Mucosa of descending colon (tissue), 3 donors: Measurements from ENCODE around the gene AP3D1. TPM values are rescaled to one million over a fixed set of nuclear protein-coding genes. Genes with fewer than 3 reads are reported as not detected.
A peak's percentile ranks its signal among the peaks of the same experiment; 100 is the strongest.

ENCODE experiments used
- ATAC-seq: fragments of 200-7000 bp; cut with Tn5 transposase; one replicate; pipeline ENCODE4 v1.9.1; 2020; ENCODE audit warnings: mild to moderate bottlenecking, moderate library complexity
- DNase-seq, 3 donors: peaks; one replicate each; pipeline ENCODE4 v3.0.0-alpha.2; 2020
- H3K36me3 ChIP-seq: fragments of 200-600 bp; one replicate; pipeline ENCODE4 v1.8.0; 2021; ENCODE audit warnings: low read depth, mild to moderate bottlenecking
- H3K4me1 ChIP-seq: fragments of 200-600 bp; one replicate; pipeline ENCODE4 v1.8.0; 2021; ENCODE audit warnings: low read depth, mild to moderate bottlenecking
- H3K4me3 ChIP-seq: fragments of 200-600 bp; one replicate; pipeline ENCODE4 v1.8.0; 2021; ENCODE audit warnings: mild to moderate bottlenecking
- H3K9me3 ChIP-seq: fragments of 200-600 bp; one replicate; pipeline ENCODE4 v1.8.0; 2021; ENCODE audit warnings: mild to moderate bottlenecking
- intact Hi-C, 2 donors: fragments of 100-400 bp; cut with DNase I in 1 of 2; cut with micrococcal nuclease in 1 of 2; formaldehyde crosslinking; loops; one replicate each; pipeline versions ENCODE4 v1.11.0 to v1.11.1; 2022; cut with DNase I, micrococcal nuclease
- total RNA-seq, 3 donors: library from RNA; stranded (reverse); fragmentation: NEBNext Ultra II Directional in 2 of 3; extraction: Animal tissue kit (Norgen Biotek cat#: 25700) in 2 of 3; gene quantifications; one replicate each; pipeline versions ENCODE4 v1.2.1 to v1.2.4, GENCODE V29; 2021 to 2023
- TF ChIP-seq, protein P1 (sequence below): fragments of 200-600 bp; IDR thresholded peaks from one replicate; pipeline ENCODE4 v1.8.0; 2022; ENCODE audit warnings: antibody characterized with exemption, mild to moderate bottlenecking
- donor health status: DM: no; HTN: no; CAD: no; lungs with moderate emphysema.
- donor health status: DM: no; HTN: no; CAD: no.
- donor health status: DM: no; HTN: yes; CAD: no.

AP3D1 gene
- total RNA-seq, 3 donors from 2014 or later, result 103 to 120 (median 103) TPM

DNA sequence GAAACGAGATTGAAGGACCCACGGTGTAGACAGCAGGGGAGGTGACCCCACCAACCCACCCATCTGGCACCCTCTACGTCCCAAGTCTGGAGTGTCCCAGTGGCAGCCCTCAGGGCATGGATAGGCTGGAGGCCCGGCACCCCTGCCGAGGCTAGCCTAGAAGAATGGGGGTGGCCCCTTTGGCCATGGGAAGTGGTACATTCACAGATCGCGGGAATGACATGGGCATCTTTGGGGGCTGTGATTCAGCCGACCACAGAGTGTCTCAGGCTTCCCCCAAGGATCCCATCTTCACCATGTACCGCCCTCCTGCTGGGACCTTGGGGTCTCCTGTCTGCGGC lies 89.0 kb downstream of the AP3D1 start:
- TF ChIP-seq, protein P1, sequence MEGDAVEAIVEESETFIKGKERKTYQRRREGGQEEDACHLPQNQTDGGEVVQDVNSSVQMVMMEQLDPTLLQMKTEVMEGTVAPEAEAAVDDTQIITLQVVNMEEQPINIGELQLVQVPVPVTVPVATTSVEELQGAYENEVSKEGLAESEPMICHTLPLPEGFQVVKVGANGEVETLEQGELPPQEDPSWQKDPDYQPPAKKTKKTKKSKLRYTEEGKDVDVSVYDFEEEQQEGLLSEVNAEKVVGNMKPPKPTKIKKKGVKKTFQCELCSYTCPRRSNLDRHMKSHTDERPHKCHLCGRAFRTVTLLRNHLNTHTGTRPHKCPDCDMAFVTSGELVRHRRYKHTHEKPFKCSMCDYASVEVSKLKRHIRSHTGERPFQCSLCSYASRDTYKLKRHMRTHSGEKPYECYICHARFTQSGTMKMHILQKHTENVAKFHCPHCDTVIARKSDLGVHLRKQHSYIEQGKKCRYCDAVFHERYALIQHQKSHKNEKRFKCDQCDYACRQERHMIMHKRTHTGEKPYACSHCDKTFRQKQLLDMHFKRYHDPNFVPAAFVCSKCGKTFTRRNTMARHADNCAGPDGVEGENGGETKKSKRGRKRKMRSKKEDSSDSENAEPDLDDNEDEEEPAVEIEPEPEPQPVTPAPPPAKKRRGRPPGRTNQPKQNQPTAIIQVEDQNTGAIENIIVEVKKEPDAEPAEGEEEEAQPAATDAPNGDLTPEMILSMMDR, result no peak
- ATAC-seq, result no peak
- H3K36me3 ChIP-seq, result no peaks in the 10 kb centered on the region
- peaks cover 43% of the 10 kb centered on the region for H3K4me1 ChIP-seq
- intact Hi-C loops, result no loop called here
- no peak overlapping the region for H3K4me3 ChIP-seq
- no peaks in the 10 kb centered on the region for H3K9me3 ChIP-seq
- DNase-seq, result peak in 1 of 3 donors; percentile 60

DNA sequence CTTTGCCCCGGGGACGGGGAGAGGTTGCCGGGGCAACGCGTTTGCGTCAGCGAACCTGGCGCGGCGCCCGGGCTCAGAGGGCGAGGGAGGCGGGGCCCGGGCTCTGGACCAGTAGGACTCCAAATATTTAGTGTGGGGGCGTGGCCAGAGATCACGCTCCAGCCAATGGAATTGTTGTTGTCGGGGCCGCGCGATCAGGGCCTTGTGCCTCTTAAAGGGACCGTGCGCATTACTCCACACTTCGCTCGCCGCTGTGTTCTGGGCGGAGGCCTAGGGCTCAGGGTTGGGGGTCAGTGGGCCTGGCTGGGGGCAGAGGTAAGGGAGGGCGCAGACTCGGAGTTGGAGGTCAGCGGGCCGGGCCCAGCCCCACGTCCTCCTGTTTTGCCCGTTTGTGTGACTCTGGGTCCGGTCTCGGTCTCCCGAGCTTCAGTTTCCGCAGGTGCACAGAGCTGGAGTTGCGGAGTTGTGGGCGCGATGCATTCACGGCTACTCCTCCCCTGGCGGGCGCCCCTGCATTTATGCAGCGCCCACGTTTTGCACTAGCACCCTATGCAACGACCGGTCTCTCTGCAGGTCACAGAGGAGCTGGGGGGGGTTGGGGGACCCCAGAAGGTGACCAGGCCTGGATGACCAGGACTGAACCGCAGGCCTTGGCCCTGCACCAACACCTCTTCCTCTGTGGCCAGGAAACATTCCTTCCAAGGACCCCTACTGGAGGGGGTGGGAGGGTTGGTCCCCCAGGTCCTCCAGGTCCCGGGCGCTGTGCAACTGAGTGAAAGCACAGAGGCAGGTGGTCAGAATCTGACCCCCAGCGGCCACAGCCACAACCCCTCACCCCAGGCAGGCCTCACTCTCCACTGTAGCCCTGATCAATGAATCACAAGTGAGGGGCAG lies 89.6 kb downstream of the AP3D1 start:
- DNase-seq (peak; percentile 99 to 100 (median 100)), ATAC-seq (peak; percentile 81)
- Histone ChIP-seq H3K4me3 (peak overlapping the region; percentile 54), H3K4me1 (peaks cover 46% of the 10 kb centered on the region), H3K9me3 (no peaks in the 10 kb centered on the region), H3K36me3 (no peaks in the 10 kb centered on the region)
- intact Hi-C loops, result no loop called here
- TF ChIP-seq, protein P1, result no peak

DNA sequence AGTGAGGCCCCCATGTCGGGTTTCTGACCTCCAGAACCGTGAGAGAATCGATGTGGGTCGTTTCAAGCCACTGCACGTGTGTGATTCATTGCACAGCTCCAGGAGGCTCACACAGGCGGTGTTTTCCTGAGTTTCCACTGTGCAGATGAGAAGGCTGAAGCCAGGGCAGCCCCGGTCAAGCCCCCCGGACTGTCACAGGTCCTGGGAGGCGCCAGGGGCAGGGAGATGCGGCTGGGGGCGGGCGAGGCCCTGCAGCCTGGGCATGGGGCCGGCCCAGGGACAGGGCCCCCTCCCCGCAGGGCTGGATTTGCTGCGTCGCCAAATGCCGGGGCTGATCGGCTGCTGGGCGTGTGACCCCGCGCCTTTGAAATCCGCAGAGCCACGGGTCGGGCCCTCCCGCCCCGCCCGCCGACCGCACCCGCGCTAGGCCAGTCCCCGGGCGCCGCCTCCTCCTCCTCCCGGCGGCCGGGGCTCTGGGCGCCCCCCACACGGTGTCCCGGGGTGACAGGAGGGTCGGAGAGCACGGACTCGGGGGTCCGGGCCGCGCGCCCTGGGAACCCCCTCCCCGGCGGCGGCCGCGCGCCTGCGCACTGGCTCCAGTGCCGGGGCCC lies 90.4 kb downstream of the AP3D1 start:
- H3K36me3 ChIP-seq, result no peaks in the 10 kb centered on the region
- H3K4me3 ChIP-seq, result peak overlapping the region; percentile 54
- intact Hi-C loops, result no loop called here
- H3K9me3 ChIP-seq, result no peaks in the 10 kb centered on the region
- TF ChIP-seq, protein P1, result no peak
- peaks cover 46% of the 10 kb centered on the region for H3K4me1 ChIP-seq
- DNase-seq (peak in 2 of 3 donors; percentile 78 to 88), ATAC-seq (peak; percentile 63)

DNA sequence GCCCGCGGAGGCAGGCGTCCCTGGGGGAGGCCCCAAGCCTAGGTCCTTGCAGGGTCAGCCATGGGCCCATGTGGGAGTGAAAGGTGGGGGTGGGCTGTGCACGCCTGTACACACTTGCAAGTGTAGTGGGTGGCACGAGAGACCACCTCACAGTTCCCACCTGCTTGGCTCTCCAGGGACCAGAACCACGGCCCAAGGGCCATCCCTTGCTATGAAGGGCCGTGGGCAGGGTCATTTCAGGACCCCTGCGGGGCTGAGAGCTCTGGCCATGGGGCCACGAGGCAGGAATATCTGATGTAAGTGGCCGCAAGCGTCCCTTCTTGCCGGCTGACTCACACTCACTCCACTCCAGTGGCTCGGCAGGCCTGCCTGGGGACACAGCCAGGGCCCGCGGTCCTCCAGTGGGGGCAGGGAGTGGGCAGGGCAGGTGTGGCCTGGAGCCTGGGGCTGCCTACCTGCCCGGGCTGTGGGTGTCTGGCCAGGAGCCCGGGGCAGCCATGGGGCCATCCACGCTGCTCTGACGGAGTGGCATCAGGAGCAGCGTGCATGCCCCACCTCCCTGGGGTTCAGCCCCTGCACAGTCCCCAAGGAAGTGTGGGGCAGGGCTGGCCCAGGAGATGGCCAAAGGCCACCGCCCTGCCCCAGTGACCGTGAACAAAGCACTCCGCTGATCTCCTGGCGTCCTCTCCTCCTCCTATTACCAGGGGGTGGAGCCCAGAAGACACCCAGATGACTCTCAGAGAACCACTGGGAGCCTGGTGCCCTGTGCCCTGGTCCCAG lies 91.8 kb downstream of the AP3D1 start:
- peaks cover 55% of the 10 kb centered on the region for H3K4me1 ChIP-seq
- H3K4me3 ChIP-seq, result no peak overlapping the region
- peak; percentile 69 for ATAC-seq
- intact Hi-C loops, result no loop called here
- H3K36me3 ChIP-seq, result no peaks in the 10 kb centered on the region
- H3K9me3 ChIP-seq, result no peaks in the 10 kb centered on the region
- DNase-seq, result peak; percentile 88 to 91 (median 89)
- TF ChIP-seq, protein P1, result no peak

DNA sequence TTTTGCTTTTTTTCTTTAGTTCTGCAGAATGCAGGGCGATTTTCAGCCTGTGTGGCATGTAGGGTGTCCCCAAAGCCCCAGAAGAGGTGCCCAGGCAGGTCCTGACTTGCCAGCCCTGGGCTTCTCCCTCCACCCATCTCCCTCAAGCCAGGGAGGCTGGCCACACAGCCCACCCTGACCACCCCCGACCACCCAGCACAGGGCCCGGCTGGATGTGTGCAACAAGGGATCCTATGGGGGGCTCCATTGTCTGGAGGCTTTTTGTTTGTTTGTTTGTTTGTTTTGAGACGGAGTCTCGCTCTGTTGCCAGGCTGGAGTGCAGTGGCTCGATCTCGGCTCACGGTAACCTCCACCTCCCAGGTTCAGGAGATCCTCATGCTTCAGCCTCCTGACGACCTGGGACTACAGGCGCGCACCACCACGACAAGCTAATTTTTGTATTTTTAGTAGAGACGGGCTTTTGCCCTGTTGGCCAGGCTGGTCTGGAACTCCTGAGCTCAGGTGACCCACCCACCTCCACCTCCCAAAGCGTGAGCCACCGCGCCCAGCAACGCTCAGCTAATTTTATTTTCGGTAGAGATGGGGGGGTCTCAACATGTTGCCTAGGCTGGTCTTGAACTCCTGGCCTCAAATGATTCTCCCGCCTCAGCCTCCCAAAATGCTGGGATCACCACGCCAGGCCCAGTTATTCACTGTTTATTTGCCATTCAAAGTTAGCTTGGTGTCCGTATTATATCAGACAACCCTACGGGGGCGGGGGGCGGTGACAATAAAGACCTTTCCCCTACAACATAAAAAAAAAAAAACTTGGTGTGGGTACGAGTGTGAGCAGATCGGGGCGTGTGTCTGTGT lies 92.6 kb downstream of the AP3D1 start:
- Histone ChIP-seq H3K9me3 (no peaks in the 10 kb centered on the region), H3K4me3 (no peak overlapping the region), H3K4me1 (peaks cover 58% of the 10 kb centered on the region), H3K36me3 (no peaks in the 10 kb centered on the region)
- TF ChIP-seq, protein P1, result no peak
- ATAC-seq (no peak), DNase-seq (no peak)
- intact Hi-C loops, result no loop called here
